LNCaP clone FGC (cell line): ENCODE data around the gene CDKAL1.

ENCODE experiments used
- DNase-seq: peaks from one replicate; pipeline ENCODE4 v3.0.0-alpha.2; 2011; ENCODE audit warnings: low read depth
- H3K4me3 ChIP-seq: 2 replicates; pipeline ENCODE4 v1.5.1; 2011; ENCODE audit warnings: mild to moderate bottlenecking, low read depth, low read length, control low read depth
- CTCF ChIP-seq: IDR thresholded peaks from 2 replicates; pipeline ENCODE4 v1.5.1; 2012; ENCODE audit warnings: mild to moderate bottlenecking; ENCODE audit not compliant: control insufficient read depth, insufficient read depth; ENCODE audit errors: extremely low read depth

The CDKAL1 gene

GRCh38 chr6:20882014-20882413 lies 347.8 kb downstream of the CDKAL1 start:
- no peak for DNase-seq
- H3K4me3 ChIP-seq = no peak overlapping the region
- TF ChIP-seq CTCF = no peak

- DNase-seq = no peak
- no peak overlapping the region for H3K4me3 ChIP-seq
- TF ChIP-seq CTCF = no peak
Measured at GRCh38 chr6:20885076-20885475, 350.8 kb downstream of the CDKAL1 start.

DNA sequence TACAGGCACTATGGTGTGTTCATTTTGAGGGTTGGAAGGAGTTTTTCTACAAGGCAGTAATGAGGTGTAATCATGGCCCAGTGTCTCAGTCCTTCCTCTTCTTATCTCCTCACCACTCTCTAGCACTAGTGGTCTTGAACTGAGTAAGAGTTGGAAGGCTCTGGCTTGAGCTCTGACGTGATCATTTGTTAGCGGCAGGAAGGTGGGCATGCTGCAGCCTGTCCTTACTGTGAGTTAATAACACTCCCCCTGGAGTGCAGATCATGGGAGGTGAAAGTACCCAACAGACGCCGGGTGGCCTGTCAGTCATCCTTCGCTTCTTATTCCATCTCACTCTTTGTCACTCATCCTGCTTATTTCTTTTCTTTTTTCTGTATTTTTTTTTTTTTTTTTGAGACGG lies 356.9 kb downstream of the CDKAL1 start:
- H3K4me3 ChIP-seq = no peak overlapping the region
- DNase-seq = no peak
- no peak for TF ChIP-seq CTCF

GRCh38 chr6:20892365-20892764 lies 358.1 kb downstream of the CDKAL1 start:
- no peak for DNase-seq
- no peak overlapping the region for H3K4me3 ChIP-seq
- no peak for TF ChIP-seq CTCF

DNA sequence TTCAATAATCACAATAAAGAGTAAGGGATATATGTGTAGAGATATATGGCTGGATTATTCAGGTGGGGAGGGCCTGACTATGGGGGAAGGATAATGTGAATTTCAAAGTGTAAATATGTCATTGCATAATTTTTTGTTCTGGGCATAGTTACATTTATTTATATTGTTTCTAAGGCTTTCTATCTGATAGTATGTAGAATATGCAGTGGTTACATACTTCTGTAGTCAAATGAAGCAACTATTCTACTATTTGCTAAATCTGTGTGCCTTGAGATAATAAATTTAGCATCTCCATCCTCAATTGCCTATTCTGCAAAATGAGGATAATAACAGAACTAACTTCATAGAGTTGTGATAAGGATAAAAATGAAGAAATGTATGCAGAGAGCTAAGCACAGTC lies 359.2 kb downstream of the CDKAL1 start:
- DNase-seq = no peak
- TF ChIP-seq CTCF = no peak
- no peak overlapping the region for H3K4me3 ChIP-seq

- TF ChIP-seq CTCF = no peak
- H3K4me3 ChIP-seq = no peak overlapping the region
- DNase-seq = no peak
Measured at GRCh38 chr6:20900389-20901160, 366.3 kb downstream of the CDKAL1 start.

DNA sequence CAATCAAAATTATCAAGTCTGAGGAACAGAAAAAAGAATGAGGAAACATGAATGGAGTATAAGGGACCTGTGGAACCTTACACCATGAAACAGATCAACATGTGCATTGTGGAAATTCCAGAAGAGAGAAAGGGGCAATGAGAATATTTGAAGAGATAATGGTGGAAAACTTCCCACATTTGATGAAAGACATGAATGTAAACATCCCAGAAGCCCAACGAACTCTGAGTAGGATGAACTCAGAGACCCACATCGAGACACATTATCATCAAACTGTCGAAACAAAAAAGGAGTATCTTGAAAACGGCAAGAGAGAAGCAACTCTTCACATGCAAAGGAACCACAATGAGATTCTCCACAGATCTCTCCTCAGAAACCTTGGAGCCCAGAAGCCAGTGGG lies 371.1 kb downstream of the CDKAL1 start:
- no peak for TF ChIP-seq CTCF
- DNase-seq = no peak

More for the DNA sequence above, 371.1 kb downstream of the CDKAL1 start:
- no peak overlapping the region for H3K4me3 ChIP-seq
